HUDEP-2 (cell line): ENCODE results near the gene KDM2A.

ENCODE experiments used
- DNase-seq, 76 experiments: peaks; one replicate each; lab custom pipeline; 2025; ENCODE audit not compliant: unreplicated experiment in 76 of 76; lab: John Stamatoyannopoulos, UW

Gene KDM2A

GRCh38 chr11:67255864-67256263 is 136.8 kb downstream of the KDM2A start:
- DNase-seq: no peak

GRCh38 chr11:67256477-67257135 is 137.5 kb downstream of the KDM2A start:
- DNase-seq: no peak

DNA sequence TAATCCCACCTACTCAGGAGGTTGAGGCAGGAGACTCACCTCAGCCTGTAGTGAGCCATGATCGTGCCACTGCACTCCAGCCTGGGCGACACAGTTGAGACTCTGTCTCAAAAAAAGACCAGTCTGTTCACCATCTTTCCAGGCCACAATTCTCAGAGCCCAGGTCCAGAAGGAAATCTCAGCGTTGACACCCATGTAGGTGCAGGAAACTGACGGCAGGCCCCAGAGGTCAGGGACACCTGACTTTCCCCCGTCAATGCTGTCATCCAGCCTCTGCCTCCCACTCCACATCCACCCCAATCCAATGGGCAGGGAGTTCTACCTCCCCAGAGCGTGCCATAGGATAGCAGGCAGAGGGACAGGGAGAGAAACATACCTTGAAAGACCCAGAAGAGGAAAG is 141.3 kb downstream of the KDM2A start:
- DNase-seq: no peak

- DNase-seq: peak in 25 of 76 experiments; percentile 7 to 52 (median 24)
Observed at GRCh38 chr11:67260885-67261639, 142.0 kb downstream of the KDM2A start.

DNA sequence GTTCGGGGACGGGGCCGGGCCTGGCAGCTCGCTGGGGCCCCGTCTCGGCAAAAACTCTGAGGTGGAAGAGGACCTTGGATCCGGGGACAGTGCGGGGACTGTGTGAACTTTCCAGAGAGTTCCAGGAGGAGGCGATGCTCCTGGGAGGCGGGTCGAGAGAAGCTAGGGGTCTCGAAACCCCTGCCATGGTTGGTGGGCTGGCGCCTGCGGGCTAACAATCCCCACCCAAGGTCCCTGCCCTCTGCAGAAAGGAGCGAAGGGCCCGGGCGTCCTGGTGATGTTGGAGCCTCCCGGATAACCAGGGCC is 142.5 kb downstream of the KDM2A start:
- DNase-seq: no peak

GRCh38 chr11:67261946-67262681 is 143.1 kb downstream of the KDM2A start:
- no peak for DNase-seq

- DNase-seq: peak in 70 of 76 experiments; percentile 17 to 85 (median 63)
Observed at GRCh38 chr11:67262731-67263675, 143.9 kb downstream of the KDM2A start.

DNA sequence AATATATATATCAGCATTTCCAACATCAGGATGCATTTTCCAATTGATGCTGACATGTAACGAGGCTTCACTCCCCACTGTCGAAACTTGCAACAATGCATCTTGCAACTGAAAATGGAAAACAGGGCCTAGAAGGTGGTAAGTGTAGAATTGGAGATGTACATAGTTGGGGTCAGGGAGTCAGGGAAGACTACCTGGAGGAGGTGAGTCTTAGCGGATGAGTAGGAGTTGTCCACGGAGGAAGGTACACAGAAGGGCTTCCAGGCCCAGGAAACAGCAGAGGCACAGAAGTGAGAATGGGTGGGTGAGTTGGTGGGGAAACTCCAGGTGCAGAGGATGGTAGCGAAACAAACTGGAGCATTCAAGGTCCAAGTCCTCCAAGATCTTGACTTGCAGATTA is 145.2 kb downstream of the KDM2A start:
- no peak for DNase-seq

DNA sequence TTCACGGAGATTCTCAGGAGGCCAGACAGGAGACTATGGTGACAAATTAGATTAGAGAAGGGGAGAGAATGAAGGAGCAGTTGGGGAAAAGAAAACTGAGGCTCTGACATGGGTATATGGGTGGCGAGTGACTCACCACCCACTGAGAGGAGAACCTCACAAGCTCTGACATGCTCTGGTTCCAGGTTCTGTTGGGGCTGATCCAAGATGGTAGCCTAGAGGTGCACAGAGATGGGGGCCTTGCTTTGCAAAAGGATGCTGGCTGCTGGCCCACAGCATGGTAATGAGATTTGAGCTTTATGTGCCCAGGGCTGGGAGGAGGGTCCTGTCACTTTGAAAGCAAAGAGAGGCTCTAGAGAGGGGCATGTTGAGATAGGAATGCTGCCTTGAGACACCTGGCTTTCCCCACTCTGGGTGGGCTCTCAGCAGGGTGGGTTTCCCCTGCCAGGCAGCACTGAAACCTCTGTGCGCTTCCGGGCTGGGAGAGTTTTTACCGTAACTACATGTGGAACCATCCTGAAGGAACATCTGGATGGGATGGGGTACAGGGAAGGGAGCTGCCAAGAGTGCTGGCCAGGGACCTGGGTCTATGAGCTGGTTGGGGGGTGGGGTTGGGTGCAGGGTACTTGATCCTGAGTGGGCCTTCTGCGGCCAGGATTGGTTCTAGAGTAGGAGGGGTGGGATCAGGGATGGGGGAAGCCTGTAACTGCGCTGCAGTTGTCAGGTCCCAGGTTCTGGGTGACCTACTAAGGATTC is 146.0 kb downstream of the KDM2A start:
- no peak for DNase-seq

GRCh38 chr11:67265633-67266448 is 146.8 kb downstream of the KDM2A start:
- DNase-seq: peak in 51 of 76 experiments; percentile 20 to 82 (median 57)

GRCh38 chr11:67266449-67267187 is 147.6 kb downstream of the KDM2A start, which contains the start of gene GRK2:
Gene GRK2 (plus strand): TSS chr11:67266473. CDS start chr11:67266700, 227 bp downstream.
- DNase-seq: peak in 6 of 76 experiments; percentile 12 to 44 (median 26)

GRCh38 chr11:67267188-67268080 is 148.4 kb downstream of the KDM2A start:
- DNase-seq: peak in 4 of 76 experiments; percentile 11 to 14 (median 14)

DNA sequence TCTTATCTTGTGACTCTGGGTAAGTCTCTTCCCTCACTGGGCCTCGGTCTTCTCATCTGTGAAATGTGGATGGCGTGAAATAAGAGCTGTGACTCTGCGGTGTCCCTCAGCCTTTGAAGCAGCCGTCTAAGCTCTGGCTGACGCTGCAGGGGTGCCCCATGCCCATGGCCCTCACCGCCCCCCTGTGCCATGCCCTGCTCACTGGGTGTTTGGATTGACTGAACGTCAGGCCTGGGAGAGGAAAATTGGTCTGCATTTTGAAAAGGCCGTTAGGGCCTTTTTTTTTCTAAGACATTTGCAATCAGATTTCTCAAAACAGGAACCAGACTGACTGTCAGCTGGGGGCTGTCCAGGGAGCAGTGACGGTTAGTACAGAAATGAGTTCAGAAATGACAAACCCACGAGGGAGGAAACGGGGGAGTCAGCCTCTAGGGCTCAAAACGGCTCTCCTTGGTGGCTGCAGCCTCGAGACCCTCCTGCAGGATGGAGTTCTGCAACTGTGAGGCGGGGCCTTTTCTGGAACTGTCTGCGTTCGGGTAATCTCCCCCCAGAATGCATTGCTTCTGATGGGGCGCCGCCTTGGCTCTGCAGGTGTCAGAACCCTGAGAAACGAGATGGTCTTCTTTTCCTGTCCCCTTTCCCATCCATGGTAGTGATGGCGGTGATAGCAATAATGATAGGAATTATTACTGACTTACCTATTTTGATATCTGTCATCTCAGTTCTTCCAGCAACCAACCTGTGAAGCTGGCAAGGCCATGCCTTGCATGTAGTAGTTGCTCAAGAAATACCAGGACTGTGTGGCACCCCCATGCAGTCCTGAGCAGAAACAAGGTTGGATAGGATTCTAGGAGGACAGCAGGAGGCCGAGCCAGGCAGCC is 149.3 kb downstream of the KDM2A start:
- DNase-seq: peak in 5 of 76 experiments; percentile 13 to 41 (median 18)

DNA sequence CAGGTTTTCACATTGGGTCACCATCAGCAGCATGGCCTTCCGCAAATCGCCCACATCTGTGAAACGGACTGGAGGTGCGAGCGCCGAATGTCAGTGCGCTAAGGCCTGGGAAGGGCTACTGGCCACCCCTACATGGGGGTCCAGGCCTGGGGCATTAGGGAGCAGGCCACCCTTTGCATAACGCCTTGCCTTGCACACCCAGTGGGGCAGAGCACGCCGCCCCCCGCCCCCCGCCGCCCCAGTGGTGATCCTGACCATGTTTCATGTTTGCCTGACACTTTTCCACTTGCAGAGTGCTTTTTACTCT is 149.9 kb downstream of the KDM2A start:
- no peak for DNase-seq

DNA sequence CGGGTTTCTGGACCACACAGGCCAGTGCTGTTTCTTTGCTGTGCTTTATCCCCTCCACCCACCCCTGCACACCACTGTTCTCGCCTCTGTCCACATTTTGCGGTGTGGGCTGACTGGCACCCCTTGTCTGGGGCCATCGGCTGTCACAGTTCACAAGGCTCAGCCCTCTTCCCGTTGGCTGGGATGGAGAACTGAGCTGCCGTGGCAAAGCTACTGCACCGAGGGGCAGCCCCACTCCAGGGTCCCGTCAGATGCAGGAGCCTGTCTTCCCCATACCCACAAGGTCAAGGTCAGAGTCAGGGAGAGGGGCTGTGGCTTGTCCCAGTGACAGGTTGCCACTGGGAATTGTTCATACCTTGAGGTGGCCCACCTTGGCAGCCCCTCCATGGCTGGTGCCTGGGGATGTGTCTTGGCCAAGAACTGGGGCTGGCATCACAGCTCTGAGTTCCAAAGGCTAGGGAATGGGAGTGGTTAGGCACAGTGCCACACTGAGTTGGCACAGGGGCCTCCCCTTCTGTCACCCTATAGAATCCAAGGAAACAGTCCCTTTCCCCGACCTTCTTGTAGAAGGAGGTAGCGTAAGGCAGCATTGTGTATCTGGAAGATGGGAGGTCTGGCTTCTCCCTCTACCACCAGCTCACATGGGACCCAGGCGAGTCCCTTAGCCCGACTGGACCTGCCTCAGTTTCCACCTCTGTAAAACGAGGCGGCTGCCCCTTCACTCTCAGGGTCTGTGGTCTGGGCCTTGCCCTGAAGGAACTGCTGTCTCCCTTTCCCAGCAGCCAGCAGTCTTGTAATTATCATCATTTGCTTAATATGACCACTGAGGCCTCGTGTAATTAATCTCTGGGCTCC is 150.6 kb downstream of the KDM2A start:
- peak in 17 of 76 experiments; percentile 6 to 38 (median 20) for DNase-seq
